HEK293 (cell line): ENCODE results near the gene RAD51.

ENCODE experiments used
- GLIS1 ChIP-seq: fragments of 450-650 bp; formaldehyde crosslinking; IDR thresholded peaks from 2 replicates; pipeline ENCODE4 v1.5.1; 2016; ENCODE audit warnings: missing biosample characterization, missing genetic modification characterization
- IKZF3 ChIP-seq: fragments of 450-650 bp; IDR thresholded peaks from 2 replicates; pipeline ENCODE4 v1.5.0; 2018; ENCODE audit warnings: missing biosample characterization, mild to moderate bottlenecking, missing genetic modification characterization, moderate library complexity
- OSR2 ChIP-seq: fragments of 450-650 bp; formaldehyde crosslinking; IDR thresholded peaks from 2 replicates; pipeline ENCODE4 v1.5.1; 2016; ENCODE audit warnings: missing biosample characterization, missing genetic modification characterization
- OVOL3 ChIP-seq: fragments of 450-650 bp; formaldehyde crosslinking; IDR thresholded peaks from 2 replicates; pipeline ENCODE4 v1.5.1; 2016; ENCODE audit warnings: missing biosample characterization, missing genetic modification characterization
- PRDM1 ChIP-seq: fragments of 450-650 bp; formaldehyde crosslinking; IDR thresholded peaks from 2 replicates; pipeline ENCODE4; 2016; ENCODE audit warnings: missing biosample characterization, missing genetic modification characterization
- SCRT2 ChIP-seq: fragments of 450-650 bp; formaldehyde crosslinking; IDR thresholded peaks from 2 replicates; pipeline ENCODE4 v1.5.1; 2016; ENCODE audit warnings: missing biosample characterization, missing genetic modification characterization
- ZBTB17 ChIP-seq: fragments of 450-650 bp; formaldehyde crosslinking; IDR thresholded peaks from 2 replicates; pipeline ENCODE4 v1.5.1; 2016; ENCODE audit warnings: missing biosample characterization, missing genetic modification characterization
- ZFHX2 ChIP-seq: fragments of 450-650 bp; formaldehyde crosslinking; conservative IDR thresholded peaks from 2 replicates; pipeline ENCODE4 v1.5.1; 2016; ENCODE audit warnings: missing biosample characterization, missing genetic modification characterization
- ZNF10 ChIP-seq: fragments of 450-650 bp; formaldehyde crosslinking; IDR thresholded peaks from 2 replicates; pipeline ENCODE4 v1.5.1; 2017; ENCODE audit warnings: missing biosample characterization, missing genetic modification characterization
- ZNF132 ChIP-seq: fragments of 450-650 bp; formaldehyde crosslinking; IDR thresholded peaks from 2 replicates; pipeline ENCODE4 v1.5.1; 2017; ENCODE audit warnings: missing biosample characterization, missing genetic modification characterization, borderline replicate concordance
- ZNF169 ChIP-seq: fragments of 450-650 bp; formaldehyde crosslinking; IDR thresholded peaks from 2 replicates; pipeline ENCODE4 v1.5.1; 2016; ENCODE audit warnings: missing biosample characterization, missing genetic modification characterization
- ZNF394 ChIP-seq: fragments of 450-650 bp; formaldehyde crosslinking; IDR thresholded peaks from 2 replicates; pipeline ENCODE4 v1.5.1; 2016; ENCODE audit warnings: missing biosample characterization, missing genetic modification characterization, mild to moderate bottlenecking, moderate library complexity, borderline replicate concordance
- ZNF423 ChIP-seq: fragments of 450-650 bp; formaldehyde crosslinking; IDR thresholded peaks from 2 replicates; pipeline ENCODE4 v1.5.1; 2016; ENCODE audit warnings: missing biosample characterization, missing genetic modification characterization
- ZNF843 ChIP-seq: fragments of 450-650 bp; formaldehyde crosslinking; IDR thresholded peaks from 2 replicates; pipeline ENCODE4 v1.5.1; 2016; ENCODE audit warnings: missing biosample characterization, missing genetic modification characterization
- TF ChIP-seq, protein P1 (sequence below): fragments of 450-650 bp; formaldehyde crosslinking; IDR thresholded peaks from 2 replicates; pipeline ENCODE4 v1.5.1; 2016; ENCODE audit warnings: missing biosample characterization, missing genetic modification characterization
- TF ChIP-seq, protein P2 (sequence below): fragments of 450-650 bp; formaldehyde crosslinking; optimal IDR thresholded peaks from 2 replicates; pipeline ENCODE3; 2016; ENCODE audit warnings: missing biosample characterization, mild to moderate bottlenecking, missing genetic modification characterization
- TF ChIP-seq, protein P3 (sequence below): fragments of 450-650 bp; formaldehyde crosslinking; IDR thresholded peaks from 2 replicates; pipeline ENCODE4 v1.5.1; 2017; ENCODE audit warnings: missing biosample characterization, missing genetic modification characterization
- TF ChIP-seq, protein P4 (sequence below): fragments of 450-650 bp; formaldehyde crosslinking; IDR thresholded peaks from 2 replicates; pipeline ENCODE4 v1.5.1; 2016; ENCODE audit warnings: missing biosample characterization, missing genetic modification characterization
- TF ChIP-seq, protein P5 (sequence below): fragments of 450-650 bp; formaldehyde crosslinking; IDR thresholded peaks from 2 replicates; pipeline ENCODE4 v1.5.1; 2017; ENCODE audit warnings: missing biosample characterization, missing genetic modification characterization
- TF ChIP-seq, protein P6 (sequence below): fragments of 450-650 bp; IDR thresholded peaks from 2 replicates; pipeline ENCODE4 v1.5.1; 2018; ENCODE audit warnings: missing biosample characterization, missing genetic modification characterization
- TF ChIP-seq, protein P7 (sequence below): IDR thresholded peaks from 2 replicates; pipeline ENCODE4 v1.6.1; 2011; ENCODE audit warnings: mild to moderate bottlenecking, low read depth, low read length, borderline replicate concordance
- TF ChIP-seq, protein P8 (sequence below): fragments of 450-650 bp; formaldehyde crosslinking; conservative IDR thresholded peaks from 2 replicates; pipeline ENCODE4 v1.5.1; 2016; ENCODE audit warnings: low read depth, missing biosample characterization, missing genetic modification characterization

The RAD51 gene

DNA sequence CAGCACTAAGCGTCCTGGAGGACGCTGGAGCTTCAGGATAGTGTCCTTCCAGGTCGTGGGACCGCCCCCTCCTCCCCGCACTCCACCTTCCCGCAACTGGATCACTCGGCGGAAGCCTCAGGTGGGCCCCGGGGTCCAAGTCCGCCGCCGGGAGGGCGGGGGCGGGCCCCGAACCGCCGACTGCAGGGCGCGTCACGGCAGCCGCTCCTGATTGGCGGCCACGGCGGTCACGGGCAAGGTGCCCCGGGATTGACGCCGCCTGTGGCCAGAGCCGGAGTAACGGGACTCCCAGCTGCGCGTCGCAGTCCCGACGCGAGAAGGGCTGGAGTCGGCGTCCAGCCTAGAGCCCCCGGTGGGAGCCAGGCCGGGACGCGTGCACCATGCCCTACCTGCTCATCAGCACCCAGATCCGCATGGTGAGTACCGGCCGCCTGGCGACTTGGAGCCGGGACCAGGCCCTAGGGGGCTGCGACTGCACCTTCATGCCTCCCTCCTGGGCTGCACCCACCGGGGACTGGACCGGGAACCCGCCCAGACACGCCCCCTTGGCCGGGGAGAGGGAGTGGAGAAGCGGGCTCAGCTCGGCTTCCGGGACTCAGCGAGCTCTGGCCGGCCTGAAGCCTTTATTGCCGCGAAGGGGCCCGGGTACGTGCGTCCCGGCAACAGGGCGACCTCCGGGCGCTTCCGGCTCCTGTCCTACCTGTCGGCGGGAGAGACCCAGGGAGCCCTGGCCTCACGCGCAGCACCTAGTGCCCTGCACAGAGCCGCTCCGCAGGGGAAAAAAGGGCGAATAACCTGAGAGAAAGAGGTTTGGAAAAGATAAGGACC, 69.0 kb downstream of the RAD51 start, which contains the start of gene GCHFR (continued):
- TF ChIP-seq, protein P1, sequence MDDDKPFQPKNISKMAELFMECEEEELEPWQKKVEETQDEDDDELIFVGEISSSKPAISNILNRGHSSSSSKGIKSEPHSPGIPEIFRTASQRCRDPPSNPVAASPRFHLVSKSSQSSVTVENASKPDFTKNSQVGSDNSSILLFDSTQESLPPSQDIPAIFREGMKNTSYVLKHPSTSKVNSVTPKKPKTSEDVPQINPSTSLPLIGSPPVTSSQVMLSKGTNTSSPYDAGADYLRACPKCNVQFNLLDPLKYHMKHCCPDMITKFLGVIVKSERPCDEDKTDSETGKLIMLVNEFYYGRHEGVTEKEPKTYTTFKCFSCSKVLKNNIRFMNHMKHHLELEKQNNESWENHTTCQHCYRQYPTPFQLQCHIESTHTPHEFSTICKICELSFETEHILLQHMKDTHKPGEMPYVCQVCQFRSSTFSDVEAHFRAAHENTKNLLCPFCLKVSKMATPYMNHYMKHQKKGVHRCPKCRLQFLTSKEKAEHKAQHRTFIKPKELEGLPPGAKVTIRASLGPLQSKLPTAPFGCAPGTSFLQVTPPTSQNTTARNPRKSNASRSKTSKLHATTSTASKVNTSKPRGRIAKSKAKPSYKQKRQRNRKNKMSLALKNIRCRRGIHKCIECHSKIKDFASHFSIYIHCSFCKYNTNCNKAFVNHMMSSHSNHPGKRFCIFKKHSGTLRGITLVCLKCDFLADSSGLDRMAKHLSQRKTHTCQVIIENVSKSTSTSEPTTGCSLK (tag by site-specific recombination): no peak
- TF ChIP-seq ZNF132: no peak
- peak; percentile 70 for TF ChIP-seq SCRT2 (tag by site-specific recombination)
- peak; percentile 59 for TF ChIP-seq ZFHX2 (tag by site-specific recombination)
- no peak for TF ChIP-seq ZNF169
- TF ChIP-seq, protein P2, sequence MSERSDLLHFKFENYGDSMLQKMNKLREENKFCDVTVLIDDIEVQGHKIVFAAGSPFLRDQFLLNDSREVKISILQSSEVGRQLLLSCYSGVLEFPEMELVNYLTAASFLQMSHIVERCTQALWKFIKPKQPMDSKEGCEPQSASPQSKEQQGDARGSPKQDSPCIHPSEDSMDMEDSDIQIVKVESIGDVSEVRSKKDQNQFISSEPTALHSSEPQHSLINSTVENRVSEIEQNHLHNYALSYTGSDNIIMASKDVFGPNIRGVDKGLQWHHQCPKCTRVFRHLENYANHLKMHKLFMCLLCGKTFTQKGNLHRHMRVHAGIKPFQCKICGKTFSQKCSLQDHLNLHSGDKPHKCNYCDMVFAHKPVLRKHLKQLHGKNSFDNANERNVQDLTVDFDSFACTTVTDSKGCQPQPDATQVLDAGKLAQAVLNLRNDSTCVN (tag by site-specific recombination): peak; percentile 90
- TF ChIP-seq OVOL3 (tag by site-specific recombination): peak; percentile 77; the same call in 1 of the 2 replicates
- TF ChIP-seq, protein P3, sequence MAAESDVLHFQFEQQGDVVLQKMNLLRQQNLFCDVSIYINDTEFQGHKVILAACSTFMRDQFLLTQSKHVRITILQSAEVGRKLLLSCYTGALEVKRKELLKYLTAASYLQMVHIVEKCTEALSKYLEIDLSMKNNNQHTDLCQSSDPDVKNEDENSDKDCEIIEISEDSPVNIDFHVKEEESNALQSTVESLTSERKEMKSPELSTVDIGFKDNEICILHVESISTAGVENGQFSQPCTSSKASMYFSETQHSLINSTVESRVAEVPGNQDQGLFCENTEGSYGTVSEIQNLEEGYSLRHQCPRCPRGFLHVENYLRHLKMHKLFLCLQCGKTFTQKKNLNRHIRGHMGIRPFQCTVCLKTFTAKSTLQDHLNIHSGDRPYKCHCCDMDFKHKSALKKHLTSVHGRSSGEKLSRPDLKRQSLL: no peak
- TF ChIP-seq, protein P4, sequence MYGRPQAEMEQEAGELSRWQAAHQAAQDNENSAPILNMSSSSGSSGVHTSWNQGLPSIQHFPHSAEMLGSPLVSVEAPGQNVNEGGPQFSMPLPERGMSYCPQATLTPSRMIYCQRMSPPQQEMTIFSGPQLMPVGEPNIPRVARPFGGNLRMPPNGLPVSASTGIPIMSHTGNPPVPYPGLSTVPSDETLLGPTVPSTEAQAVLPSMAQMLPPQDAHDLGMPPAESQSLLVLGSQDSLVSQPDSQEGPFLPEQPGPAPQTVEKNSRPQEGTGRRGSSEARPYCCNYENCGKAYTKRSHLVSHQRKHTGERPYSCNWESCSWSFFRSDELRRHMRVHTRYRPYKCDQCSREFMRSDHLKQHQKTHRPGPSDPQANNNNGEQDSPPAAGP (tag by site-specific recombination): no peak
- TF ChIP-seq, protein P5, sequence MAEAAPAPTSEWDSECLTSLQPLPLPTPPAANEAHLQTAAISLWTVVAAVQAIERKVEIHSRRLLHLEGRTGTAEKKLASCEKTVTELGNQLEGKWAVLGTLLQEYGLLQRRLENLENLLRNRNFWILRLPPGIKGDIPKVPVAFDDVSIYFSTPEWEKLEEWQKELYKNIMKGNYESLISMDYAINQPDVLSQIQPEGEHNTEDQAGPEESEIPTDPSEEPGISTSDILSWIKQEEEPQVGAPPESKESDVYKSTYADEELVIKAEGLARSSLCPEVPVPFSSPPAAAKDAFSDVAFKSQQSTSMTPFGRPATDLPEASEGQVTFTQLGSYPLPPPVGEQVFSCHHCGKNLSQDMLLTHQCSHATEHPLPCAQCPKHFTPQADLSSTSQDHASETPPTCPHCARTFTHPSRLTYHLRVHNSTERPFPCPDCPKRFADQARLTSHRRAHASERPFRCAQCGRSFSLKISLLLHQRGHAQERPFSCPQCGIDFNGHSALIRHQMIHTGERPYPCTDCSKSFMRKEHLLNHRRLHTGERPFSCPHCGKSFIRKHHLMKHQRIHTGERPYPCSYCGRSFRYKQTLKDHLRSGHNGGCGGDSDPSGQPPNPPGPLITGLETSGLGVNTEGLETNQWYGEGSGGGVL: peak; percentile 82
- TF ChIP-seq GLIS1 (tag by site-specific recombination): peak; percentile 89
- TF ChIP-seq ZNF843: no peak
- TF ChIP-seq ZBTB17 (tag by site-specific recombination): peak; percentile 67
- TF ChIP-seq, protein P6, sequence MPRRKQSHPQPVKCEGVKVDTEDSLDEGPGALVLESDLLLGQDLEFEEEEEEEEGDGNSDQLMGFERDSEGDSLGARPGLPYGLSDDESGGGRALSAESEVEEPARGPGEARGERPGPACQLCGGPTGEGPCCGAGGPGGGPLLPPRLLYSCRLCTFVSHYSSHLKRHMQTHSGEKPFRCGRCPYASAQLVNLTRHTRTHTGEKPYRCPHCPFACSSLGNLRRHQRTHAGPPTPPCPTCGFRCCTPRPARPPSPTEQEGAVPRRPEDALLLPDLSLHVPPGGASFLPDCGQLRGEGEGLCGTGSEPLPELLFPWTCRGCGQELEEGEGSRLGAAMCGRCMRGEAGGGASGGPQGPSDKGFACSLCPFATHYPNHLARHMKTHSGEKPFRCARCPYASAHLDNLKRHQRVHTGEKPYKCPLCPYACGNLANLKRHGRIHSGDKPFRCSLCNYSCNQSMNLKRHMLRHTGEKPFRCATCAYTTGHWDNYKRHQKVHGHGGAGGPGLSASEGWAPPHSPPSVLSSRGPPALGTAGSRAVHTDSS (tag by site-specific recombination): no peak
- TF ChIP-seq OSR2 (tag by site-specific recombination): no peak
- peak; percentile 91 for TF ChIP-seq ZNF394 (tag by site-specific recombination)
- TF ChIP-seq, protein P7, sequence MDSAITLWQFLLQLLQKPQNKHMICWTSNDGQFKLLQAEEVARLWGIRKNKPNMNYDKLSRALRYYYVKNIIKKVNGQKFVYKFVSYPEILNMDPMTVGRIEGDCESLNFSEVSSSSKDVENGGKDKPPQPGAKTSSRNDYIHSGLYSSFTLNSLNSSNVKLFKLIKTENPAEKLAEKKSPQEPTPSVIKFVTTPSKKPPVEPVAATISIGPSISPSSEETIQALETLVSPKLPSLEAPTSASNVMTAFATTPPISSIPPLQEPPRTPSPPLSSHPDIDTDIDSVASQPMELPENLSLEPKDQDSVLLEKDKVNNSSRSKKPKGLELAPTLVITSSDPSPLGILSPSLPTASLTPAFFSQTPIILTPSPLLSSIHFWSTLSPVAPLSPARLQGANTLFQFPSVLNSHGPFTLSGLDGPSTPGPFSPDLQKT: no peak
- TF ChIP-seq PRDM1 (tag by site-specific recombination): no peak
- peak; percentile 95 for TF ChIP-seq ZNF423
- TF ChIP-seq, protein P8, sequence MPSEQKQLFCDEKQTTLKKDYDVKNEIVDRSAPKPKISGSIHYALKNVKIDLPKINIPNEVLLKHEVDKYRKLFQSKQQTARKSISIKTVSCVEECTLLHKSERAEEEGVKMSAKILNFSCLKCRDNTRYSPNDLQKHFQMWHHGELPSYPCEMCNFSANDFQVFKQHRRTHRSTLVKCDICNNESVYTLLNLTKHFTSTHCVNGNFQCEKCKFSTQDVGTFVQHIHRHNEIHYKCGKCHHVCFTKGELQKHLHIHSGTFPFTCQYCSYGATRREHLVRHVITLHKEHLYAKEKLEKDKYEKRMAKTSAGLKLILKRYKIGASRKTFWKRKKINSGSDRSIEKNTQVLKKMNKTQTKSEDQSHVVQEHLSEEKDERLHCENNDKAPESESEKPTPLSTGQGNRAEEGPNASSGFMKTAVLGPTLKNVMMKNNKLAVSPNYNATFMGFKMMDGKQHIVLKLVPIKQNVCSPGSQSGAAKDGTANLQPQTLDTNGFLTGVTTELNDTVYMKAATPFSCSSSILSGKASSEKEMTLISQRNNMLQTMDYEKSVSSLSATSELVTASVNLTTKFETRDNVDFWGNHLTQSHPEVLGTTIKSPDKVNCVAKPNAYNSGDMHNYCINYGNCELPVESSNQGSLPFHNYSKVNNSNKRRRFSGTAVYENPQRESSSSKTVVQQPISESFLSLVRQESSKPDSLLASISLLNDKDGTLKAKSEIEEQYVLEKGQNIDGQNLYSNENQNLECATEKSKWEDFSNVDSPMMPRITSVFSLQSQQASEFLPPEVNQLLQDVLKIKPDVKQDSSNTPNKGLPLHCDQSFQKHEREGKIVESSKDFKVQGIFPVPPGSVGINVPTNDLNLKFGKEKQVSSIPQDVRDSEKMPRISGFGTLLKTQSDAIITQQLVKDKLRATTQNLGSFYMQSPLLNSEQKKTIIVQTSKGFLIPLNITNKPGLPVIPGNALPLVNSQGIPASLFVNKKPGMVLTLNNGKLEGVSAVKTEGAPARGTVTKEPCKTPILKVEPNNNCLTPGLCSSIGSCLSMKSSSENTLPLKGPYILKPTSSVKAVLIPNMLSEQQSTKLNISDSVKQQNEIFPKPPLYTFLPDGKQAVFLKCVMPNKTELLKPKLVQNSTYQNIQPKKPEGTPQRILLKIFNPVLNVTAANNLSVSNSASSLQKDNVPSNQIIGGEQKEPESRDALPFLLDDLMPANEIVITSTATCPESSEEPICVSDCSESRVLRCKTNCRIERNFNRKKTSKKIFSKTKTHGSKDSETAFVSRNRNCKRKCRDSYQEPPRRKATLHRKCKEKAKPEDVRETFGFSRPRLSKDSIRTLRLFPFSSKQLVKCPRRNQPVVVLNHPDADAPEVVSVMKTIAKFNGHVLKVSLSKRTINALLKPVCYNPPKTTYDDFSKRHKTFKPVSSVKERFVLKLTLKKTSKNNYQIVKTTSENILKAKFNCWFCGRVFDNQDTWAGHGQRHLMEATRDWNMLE (tag by site-specific recombination): no peak
- TF ChIP-seq IKZF3: peak; percentile 16; the same call in 1 of the 2 replicates
- TF ChIP-seq ZNF10 (tag by site-specific recombination): no peak; the same call in 1 of the 2 replicates
